PC-9 (cell line): ENCODE measurements around the gene TMEM179.

Experiments used
- CTCF ChIP-seq: fragments of 200-600 bp; sonication (generic); conservative IDR thresholded peaks from 2 replicates; pipeline ENCODE4 v1.6.1; 2017; ENCODE audit warnings: mixed run types, antibody characterized with exemption, mild to moderate bottlenecking, moderate library complexity
- EZH2 ChIP-seq: fragments of 200-600 bp; sonication (generic); IDR thresholded peaks from 2 replicates; pipeline ENCODE4 v1.8.0; 2017; ENCODE audit warnings: antibody characterized with exemption, low read depth

GRCh38 chr14:104547998-104548700 is 56.4 kb downstream of the TMEM179 start:
- TF ChIP-seq CTCF (no peak), EZH2 (no peak)
